ENCODE results near the gene MEIS2.

The MEIS2 gene

GRCh38 chr15:36904715-36905114 lies 195.6 kb downstream of the MEIS2 start:
- H3K4me1 ChIP-seq (ENCODE audit: control insufficient read depth, insufficient read depth, low read length) = peaks cover 74% of the 10 kb centered on the region
- no peak overlapping the region for H3K4me3 ChIP-seq (ENCODE audit: low read depth, low read length)
- H3K36me3 ChIP-seq (ENCODE audit: control insufficient read depth, insufficient read depth, low read length) = no peaks in the 10 kb centered on the region
- no peaks in the 10 kb centered on the region for H3K27me3 ChIP-seq (ENCODE audit: control insufficient read depth, insufficient read depth, low read length)
- H3K9me3 ChIP-seq (ENCODE audit: control insufficient read depth, insufficient read depth, low read length) = no peaks in the 10 kb centered on the region
- H3K27ac ChIP-seq (ENCODE audit: low read depth, low read length) = no peak overlapping the region
- H3K9ac ChIP-seq (ENCODE audit: low read depth, low read length) = no peak overlapping the region

- no peak overlapping the region for H3K27ac ChIP-seq (ENCODE audit: low read depth, low read length)
- peaks cover 81% of the 10 kb centered on the region for H3K4me1 ChIP-seq (ENCODE audit: control insufficient read depth, insufficient read depth, low read length)
- no peaks in the 10 kb centered on the region for H3K36me3 ChIP-seq (ENCODE audit: control insufficient read depth, insufficient read depth, low read length)
- H3K4me3 ChIP-seq (ENCODE audit: low read depth, low read length) = no peak overlapping the region
- no peaks in the 10 kb centered on the region for H3K9me3 ChIP-seq (ENCODE audit: control insufficient read depth, insufficient read depth, low read length)
- H3K27me3 ChIP-seq (ENCODE audit: control insufficient read depth, insufficient read depth, low read length) = no peaks in the 10 kb centered on the region
- no peak overlapping the region for H3K9ac ChIP-seq (ENCODE audit: low read depth, low read length)
These were observed 196.3 kb downstream of the MEIS2 start for GRCh38 chr15:36903922-36904556.

GRCh38 chr15:36903195-36903594 lies 197.2 kb downstream of the MEIS2 start:
- H3K9me3 ChIP-seq (ENCODE audit: control insufficient read depth, insufficient read depth, low read length) = no peaks in the 10 kb centered on the region
- no peak overlapping the region for H3K4me3 ChIP-seq (ENCODE audit: low read depth, low read length)
- no peak overlapping the region for H3K27ac ChIP-seq (ENCODE audit: low read depth, low read length)
- no peaks in the 10 kb centered on the region for H3K36me3 ChIP-seq (ENCODE audit: control insufficient read depth, insufficient read depth, low read length)
- H3K27me3 ChIP-seq (ENCODE audit: control insufficient read depth, insufficient read depth, low read length) = no peaks in the 10 kb centered on the region
- H3K4me1 ChIP-seq (ENCODE audit: control insufficient read depth, insufficient read depth, low read length) = peaks cover 88% of the 10 kb centered on the region
- no peak overlapping the region for H3K9ac ChIP-seq (ENCODE audit: low read depth, low read length)

GRCh38 chr15:36901012-36901411 lies 199.3 kb downstream of the MEIS2 start:
- no peak overlapping the region for H3K27ac ChIP-seq (ENCODE audit: low read depth, low read length)
- no peaks in the 10 kb centered on the region for H3K9me3 ChIP-seq (ENCODE audit: control insufficient read depth, insufficient read depth, low read length)
- peaks cover 16% of the 10 kb centered on the region for H3K27me3 ChIP-seq (ENCODE audit: control insufficient read depth, insufficient read depth, low read length)
- H3K36me3 ChIP-seq (ENCODE audit: control insufficient read depth, insufficient read depth, low read length) = no peaks in the 10 kb centered on the region
- H3K9ac ChIP-seq (ENCODE audit: low read depth, low read length) = no peak overlapping the region
- H3K4me3 ChIP-seq (ENCODE audit: low read depth, low read length) = no peak overlapping the region
- peaks cover 88% of the 10 kb centered on the region for H3K4me1 ChIP-seq (ENCODE audit: control insufficient read depth, insufficient read depth, low read length)

GRCh38 chr15:36899696-36900095 lies 200.7 kb downstream of the MEIS2 start:
- Histone ChIP-seq H3K4me3 (ENCODE audit: low read depth, low read length) (no peak overlapping the region), H3K9me3 (ENCODE audit: control insufficient read depth, insufficient read depth, low read length) (no peaks in the 10 kb centered on the region), H3K27me3 (ENCODE audit: control insufficient read depth, insufficient read depth, low read length) (peaks cover 24% of the 10 kb centered on the region), H3K27ac (ENCODE audit: low read depth, low read length) (no peak overlapping the region), H3K9ac (ENCODE audit: low read depth, low read length) (no peak overlapping the region), H3K4me1 (ENCODE audit: control insufficient read depth, insufficient read depth, low read length) (peaks cover 76% of the 10 kb centered on the region), H3K36me3 (ENCODE audit: control insufficient read depth, insufficient read depth, low read length) (no peaks in the 10 kb centered on the region)

GRCh38 chr15:36898536-36899126 lies 201.7 kb downstream of the MEIS2 start:
- Histone ChIP-seq H3K36me3 (ENCODE audit: control insufficient read depth, insufficient read depth, low read length) (no peaks in the 10 kb centered on the region), H3K4me1 (ENCODE audit: control insufficient read depth, insufficient read depth, low read length) (peaks cover 65% of the 10 kb centered on the region), H3K9ac (ENCODE audit: low read depth, low read length) (no peak overlapping the region), H3K9me3 (ENCODE audit: control insufficient read depth, insufficient read depth, low read length) (no peaks in the 10 kb centered on the region), H3K27me3 (ENCODE audit: control insufficient read depth, insufficient read depth, low read length) (peaks cover 24% of the 10 kb centered on the region), H3K27ac (ENCODE audit: low read depth, low read length) (peak overlapping the region; percentile 91), H3K4me3 (ENCODE audit: low read depth, low read length) (peak overlapping the region; percentile 18; the same call in 1 of the 2 replicates)

GRCh38 chr15:36897834-36898233 lies 202.5 kb downstream of the MEIS2 start:
- no peaks in the 10 kb centered on the region for H3K9me3 ChIP-seq (ENCODE audit: control insufficient read depth, insufficient read depth, low read length)
- no peaks in the 10 kb centered on the region for H3K36me3 ChIP-seq (ENCODE audit: control insufficient read depth, insufficient read depth, low read length)
- H3K27me3 ChIP-seq (ENCODE audit: control insufficient read depth, insufficient read depth, low read length) = peaks cover 27% of the 10 kb centered on the region
- peak overlapping the region; percentile 91 for H3K27ac ChIP-seq (ENCODE audit: low read depth, low read length)
- peak overlapping the region; percentile 18; the same call in 1 of the 2 replicates for H3K4me3 ChIP-seq (ENCODE audit: low read depth, low read length)
- H3K4me1 ChIP-seq (ENCODE audit: control insufficient read depth, insufficient read depth, low read length) = peaks cover 57% of the 10 kb centered on the region
- H3K9ac ChIP-seq (ENCODE audit: low read depth, low read length) = no peak overlapping the region

GRCh38 chr15:36896949-36897348 lies 203.4 kb downstream of the MEIS2 start:
- Histone ChIP-seq H3K36me3 (ENCODE audit: control insufficient read depth, insufficient read depth, low read length) (no peaks in the 10 kb centered on the region), H3K4me3 (ENCODE audit: low read depth, low read length) (0 out of 2 replicates have a peak overlapping the region, but pooled peaks have one; percentile 21), H3K9ac (ENCODE audit: low read depth, low read length) (no peak overlapping the region), H3K27ac (ENCODE audit: low read depth, low read length) (peak overlapping the region; percentile 71), H3K4me1 (ENCODE audit: control insufficient read depth, insufficient read depth, low read length) (peaks cover 50% of the 10 kb centered on the region), H3K27me3 (ENCODE audit: control insufficient read depth, insufficient read depth, low read length) (peaks cover 35% of the 10 kb centered on the region), H3K9me3 (ENCODE audit: control insufficient read depth, insufficient read depth, low read length) (no peaks in the 10 kb centered on the region)

- Histone ChIP-seq H3K27ac (ENCODE audit: low read depth, low read length) (no peak overlapping the region), H3K27me3 (ENCODE audit: control insufficient read depth, insufficient read depth, low read length) (peaks cover 63% of the 10 kb centered on the region), H3K4me1 (ENCODE audit: control insufficient read depth, insufficient read depth, low read length) (peaks cover 34% of the 10 kb centered on the region), H3K9me3 (ENCODE audit: control insufficient read depth, insufficient read depth, low read length) (no peaks in the 10 kb centered on the region), H3K9ac (ENCODE audit: low read depth, low read length) (no peak overlapping the region), H3K36me3 (ENCODE audit: control insufficient read depth, insufficient read depth, low read length) (no peaks in the 10 kb centered on the region), H3K4me3 (ENCODE audit: low read depth, low read length) (no peak overlapping the region)
These were observed 206.3 kb downstream of the MEIS2 start for GRCh38 chr15:36894075-36894474.

GRCh38 chr15:36893276-36893675 lies 207.1 kb downstream of the MEIS2 start:
- H3K9ac ChIP-seq (ENCODE audit: low read depth, low read length) = no peak overlapping the region
- H3K27me3 ChIP-seq (ENCODE audit: control insufficient read depth, insufficient read depth, low read length) = peaks cover 71% of the 10 kb centered on the region
- no peak overlapping the region for H3K27ac ChIP-seq (ENCODE audit: low read depth, low read length)
- H3K4me3 ChIP-seq (ENCODE audit: low read depth, low read length) = no peak overlapping the region
- H3K36me3 ChIP-seq (ENCODE audit: control insufficient read depth, insufficient read depth, low read length) = no peaks in the 10 kb centered on the region
- no peaks in the 10 kb centered on the region for H3K9me3 ChIP-seq (ENCODE audit: control insufficient read depth, insufficient read depth, low read length)
- H3K4me1 ChIP-seq (ENCODE audit: control insufficient read depth, insufficient read depth, low read length) = peaks cover 34% of the 10 kb centered on the region
